Measurements from ENCODE around the gene PYCARD. TPM values are rescaled to one million over a fixed set of nuclear protein-coding genes. Genes with fewer than 3 reads are reported as not detected.

The PYCARD gene
- total RNA-seq, 1 experiment from 2014 or later, result not detected

DNA sequence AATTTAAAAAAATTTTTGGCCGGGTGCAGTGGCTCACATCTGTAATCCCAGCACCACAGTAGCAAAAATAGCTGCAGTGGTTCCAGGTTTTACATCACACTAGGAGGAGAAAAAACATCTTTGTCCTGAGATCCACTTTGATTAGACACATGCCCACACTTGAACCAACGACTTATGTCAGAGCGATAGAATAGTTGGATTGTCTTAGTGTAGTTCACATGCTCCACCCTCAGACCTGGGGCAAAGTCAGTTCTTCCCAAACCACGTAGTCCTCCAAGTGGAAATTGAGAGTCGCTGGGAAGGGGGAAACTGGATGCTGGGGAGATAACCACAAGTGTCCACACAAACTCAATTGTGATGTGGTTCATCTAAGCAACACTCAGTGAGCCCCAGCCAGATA is 45.8 kb upstream of the PYCARD start:
- Histone ChIP-seq H3K4me3 (replicated peaks in 1 of 2; ENCODE audit: low read depth in 1 of 2, low read length in 2 of 2) (no peak overlapping the region), H3K4me1 (ENCODE audit: control insufficient read depth in 1 of 2, insufficient read depth in 2 of 2, low read length in 2 of 2) (peaks cover 0 to under 1% of the 10 kb centered on the region in 2 experiments; a peak in 2 of 4 replicates), H3K36me3 (ENCODE audit: control insufficient read depth in 1 of 2, insufficient read depth in 2 of 2, low read length in 2 of 2) (no peaks in the 10 kb centered on the region), H3K9ac (ENCODE audit: low read length) (no peak overlapping the region), H3K27ac (ENCODE audit: low read depth, low read length) (no peak overlapping the region), H3K27me3 (ENCODE audit: insufficient read depth, low read length) (no peaks in the 10 kb centered on the region), H2AFZ (ENCODE audit: low read depth, low read length, poor library complexity, severe bottlenecking) (no peak overlapping the region), H3K9me2 (ENCODE audit: insufficient read depth) (no peaks in the 10 kb centered on the region), H3K79me2 (ENCODE audit: insufficient read depth, low read length) (no peaks in the 10 kb centered on the region), H4K20me1 (ENCODE audit: insufficient read depth) (no peaks in the 10 kb centered on the region), H3K9me3 (ENCODE audit: control insufficient read depth in 1 of 2, insufficient read depth in 1 of 2, low read depth in 1 of 2, low read length in 2 of 2) (no peaks in the 10 kb centered on the region), H3K4me2 (ENCODE audit: low read length) (no peak overlapping the region)
- intact Hi-C loops (cut with micrococcal nuclease), result no loop called here
- DNase-seq (ENCODE audit: low read depth, low spot score) (no peak), ATAC-seq (no peak)
- TF ChIP-seq, protein P1, sequence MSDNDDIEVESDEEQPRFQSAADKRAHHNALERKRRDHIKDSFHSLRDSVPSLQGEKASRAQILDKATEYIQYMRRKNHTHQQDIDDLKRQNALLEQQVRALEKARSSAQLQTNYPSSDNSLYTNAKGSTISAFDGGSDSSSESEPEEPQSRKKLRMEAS (IDR thresholded peaks at IDR 0.05), result no peak
- TF ChIP-seq ELF1 (IDR thresholded peaks at IDR 0.05; ENCODE audit: borderline replicate concordance, low read depth) (no peak), EZH2phosphoT487 (IDR thresholded peaks at IDR 0.05; ENCODE audit: borderline replicate concordance) (no peak), EZH2 (IDR thresholded peaks at IDR 0.05) (no peak), JUND (IDR thresholded peaks at IDR 0.05) (no peak), TCF7L2 (IDR thresholded peaks at IDR 0.05; ENCODE audit: borderline replicate concordance, extremely low read depth, insufficient read depth, insufficient read length) (no peak), YY1 (IDR thresholded peaks at IDR 0.05; ENCODE audit: extremely low read depth, insufficient replicate concordance, low read depth, low read length) (no peak), RAD21 (IDR thresholded peaks at IDR 0.05; ENCODE audit: low read depth) (no peak), ZNF274 (IDR thresholded peaks at IDR 0.05; ENCODE audit: low read depth, low read length) (no peak), SP1 (IDR thresholded peaks at IDR 0.05; ENCODE audit: low read depth) (no peak), ZFX (IDR thresholded peaks at IDR 0.05) (no peak), SIN3A (IDR thresholded peaks at IDR 0.05; ENCODE audit: low read depth) (no peak), CBX3 (IDR thresholded peaks at IDR 0.05; ENCODE audit: low read depth) (no peak), CEBPB (IDR thresholded peaks at IDR 0.05; ENCODE audit: low read depth) (no peak)
- TF ChIP-seq, protein P2, sequence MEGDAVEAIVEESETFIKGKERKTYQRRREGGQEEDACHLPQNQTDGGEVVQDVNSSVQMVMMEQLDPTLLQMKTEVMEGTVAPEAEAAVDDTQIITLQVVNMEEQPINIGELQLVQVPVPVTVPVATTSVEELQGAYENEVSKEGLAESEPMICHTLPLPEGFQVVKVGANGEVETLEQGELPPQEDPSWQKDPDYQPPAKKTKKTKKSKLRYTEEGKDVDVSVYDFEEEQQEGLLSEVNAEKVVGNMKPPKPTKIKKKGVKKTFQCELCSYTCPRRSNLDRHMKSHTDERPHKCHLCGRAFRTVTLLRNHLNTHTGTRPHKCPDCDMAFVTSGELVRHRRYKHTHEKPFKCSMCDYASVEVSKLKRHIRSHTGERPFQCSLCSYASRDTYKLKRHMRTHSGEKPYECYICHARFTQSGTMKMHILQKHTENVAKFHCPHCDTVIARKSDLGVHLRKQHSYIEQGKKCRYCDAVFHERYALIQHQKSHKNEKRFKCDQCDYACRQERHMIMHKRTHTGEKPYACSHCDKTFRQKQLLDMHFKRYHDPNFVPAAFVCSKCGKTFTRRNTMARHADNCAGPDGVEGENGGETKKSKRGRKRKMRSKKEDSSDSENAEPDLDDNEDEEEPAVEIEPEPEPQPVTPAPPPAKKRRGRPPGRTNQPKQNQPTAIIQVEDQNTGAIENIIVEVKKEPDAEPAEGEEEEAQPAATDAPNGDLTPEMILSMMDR (IDR thresholded peaks at IDR 0.05 in 2 of 3, conservative IDR thresholded peaks at IDR 0.05 in 1 of 3; ENCODE audit: borderline replicate concordance in 1 of 3, insufficient read depth in 1 of 3, low read depth in 2 of 3, low read length in 2 of 3), result no peak
- TF ChIP-seq, protein P3, sequence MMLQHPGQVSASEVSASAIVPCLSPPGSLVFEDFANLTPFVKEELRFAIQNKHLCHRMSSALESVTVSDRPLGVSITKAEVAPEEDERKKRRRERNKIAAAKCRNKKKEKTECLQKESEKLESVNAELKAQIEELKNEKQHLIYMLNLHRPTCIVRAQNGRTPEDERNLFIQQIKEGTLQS (IDR thresholded peaks at IDR 0.05), result no peak
- TF ChIP-seq, protein P4, sequence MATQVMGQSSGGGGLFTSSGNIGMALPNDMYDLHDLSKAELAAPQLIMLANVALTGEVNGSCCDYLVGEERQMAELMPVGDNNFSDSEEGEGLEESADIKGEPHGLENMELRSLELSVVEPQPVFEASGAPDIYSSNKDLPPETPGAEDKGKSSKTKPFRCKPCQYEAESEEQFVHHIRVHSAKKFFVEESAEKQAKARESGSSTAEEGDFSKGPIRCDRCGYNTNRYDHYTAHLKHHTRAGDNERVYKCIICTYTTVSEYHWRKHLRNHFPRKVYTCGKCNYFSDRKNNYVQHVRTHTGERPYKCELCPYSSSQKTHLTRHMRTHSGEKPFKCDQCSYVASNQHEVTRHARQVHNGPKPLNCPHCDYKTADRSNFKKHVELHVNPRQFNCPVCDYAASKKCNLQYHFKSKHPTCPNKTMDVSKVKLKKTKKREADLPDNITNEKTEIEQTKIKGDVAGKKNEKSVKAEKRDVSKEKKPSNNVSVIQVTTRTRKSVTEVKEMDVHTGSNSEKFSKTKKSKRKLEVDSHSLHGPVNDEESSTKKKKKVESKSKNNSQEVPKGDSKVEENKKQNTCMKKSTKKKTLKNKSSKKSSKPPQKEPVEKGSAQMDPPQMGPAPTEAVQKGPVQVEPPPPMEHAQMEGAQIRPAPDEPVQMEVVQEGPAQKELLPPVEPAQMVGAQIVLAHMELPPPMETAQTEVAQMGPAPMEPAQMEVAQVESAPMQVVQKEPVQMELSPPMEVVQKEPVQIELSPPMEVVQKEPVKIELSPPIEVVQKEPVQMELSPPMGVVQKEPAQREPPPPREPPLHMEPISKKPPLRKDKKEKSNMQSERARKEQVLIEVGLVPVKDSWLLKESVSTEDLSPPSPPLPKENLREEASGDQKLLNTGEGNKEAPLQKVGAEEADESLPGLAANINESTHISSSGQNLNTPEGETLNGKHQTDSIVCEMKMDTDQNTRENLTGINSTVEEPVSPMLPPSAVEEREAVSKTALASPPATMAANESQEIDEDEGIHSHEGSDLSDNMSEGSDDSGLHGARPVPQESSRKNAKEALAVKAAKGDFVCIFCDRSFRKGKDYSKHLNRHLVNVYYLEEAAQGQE (IDR thresholded peaks at IDR 0.05; ENCODE audit: low read depth), result no peak
- BruUV-seq (replicated peaks), result no TSS peak
- ChIA-PET RAD21 (ENCODE audit: low non-redundant PET in 1 of 2, low total read pairs in 2 of 2, uncharacterized antibody in 2 of 2, unreplicated experiment in 2 of 2) (no interaction called here), CTCF (no interaction called here), POLR2A (no interaction called here)

Measured in HCT116 (cell line).